HG03103 (cell line): Measurements from ENCODE around the gene MINK1.
"Not testable (repeated sequence)": the region's sequence is repeated elsewhere in the genome, so short reads cannot be mapped to it uniquely, and the experiment has no call there.

Source experiments
- ATAC-seq: cut with Tn5 transposase; IDR thresholded peaks from one replicate; pipeline ENCODE4 v1.9.1; 2021; ENCODE audit warnings: low read depth; ENCODE audit not compliant: unreplicated experiment

Gene MINK1

GRCh38 chr17:4843321-4844000 lies 10.3 kb downstream of the MINK1 start:
- ATAC-seq, result no peak

GRCh38 chr17:4845118-4845517 lies 12.0 kb downstream of the MINK1 start:
- ATAC-seq, result no peak

- ATAC-seq, result no peak
Measured at GRCh38 chr17:4846635-4847390, 13.7 kb downstream of the MINK1 start.

GRCh38 chr17:4849011-4849536 lies 15.9 kb downstream of the MINK1 start:
- ATAC-seq, result no peak

- ATAC-seq, result no peak
Measured at GRCh38 chr17:4850246-4850645, 17.1 kb downstream of the MINK1 start.

- ATAC-seq, result no peak
Measured at GRCh38 chr17:4851084-4851483, 17.9 kb downstream of the MINK1 start.

GRCh38 chr17:4852567-4853207 lies 19.5 kb downstream of the MINK1 start:
- no peak for ATAC-seq

- ATAC-seq, result no peak
Measured at GRCh38 chr17:4853208-4853671, 20.1 kb downstream of the MINK1 start.

GRCh38 chr17:4854111-4854681 lies 21.1 kb downstream of the MINK1 start:
- ATAC-seq, result no peak

GRCh38 chr17:4856271-4856936 lies 23.3 kb downstream of the MINK1 start:
- ATAC-seq, result no peak

- ATAC-seq, result no peak
Measured at GRCh38 chr17:4856937-4857314, 23.8 kb downstream of the MINK1 start.

GRCh38 chr17:4857347-4857746 lies 24.2 kb downstream of the MINK1 start:
- ATAC-seq, result not testable (repeated sequence)

GRCh38 chr17:4858068-4858881 lies 25.1 kb downstream of the MINK1 start:
- ATAC-seq, result no peak

- no peak for ATAC-seq
Measured at GRCh38 chr17:4858882-4859260, 25.7 kb downstream of the MINK1 start.

GRCh38 chr17:4859816-4860625 lies 26.9 kb downstream of the MINK1 start:
- no peak for ATAC-seq

- ATAC-seq, result no peak
Measured at GRCh38 chr17:4860651-4861050, 27.5 kb downstream of the MINK1 start.

- ATAC-seq, result no peak
Measured at GRCh38 chr17:4861052-4861451, 27.9 kb downstream of the MINK1 start.

- no peak for ATAC-seq
Measured at GRCh38 chr17:4862720-4863119, 29.6 kb downstream of the MINK1 start.

GRCh38 chr17:4863321-4863720 lies 30.2 kb downstream of the MINK1 start:
- no peak for ATAC-seq
